Adrenal gland (tissue), 12 donors: ENCODE results near the gene WDR62. TPM values are rescaled to one million over a fixed set of nuclear protein-coding genes. Genes with fewer than 3 reads are reported as not detected.

Experiments used
- DNase-seq, 7 donors: peaks; one replicate each; pipeline ENCODE4 v3.0.0-alpha.2; 2019 to 2020
- H3K27ac ChIP-seq, 5 donors: fragments of 200-600 bp; sonication (generic) in 4 of 5; 1 replicate in 3 of 5; 2 replicates in 2 of 5; pipeline versions ENCODE4 v1.5.1 to v1.8.0; 2016 to 2020; ENCODE audit warnings: mild to moderate bottlenecking in 1 of 5
- H3K27me3 ChIP-seq: fragments of 200-600 bp; 2 replicates; pipeline ENCODE4 v1.8.0; 2021
- H3K36me3 ChIP-seq, 2 donors: fragments of 200-600 bp; replicated peaks in 1 of 2; 1 replicate in 1 of 2; 2 replicates in 1 of 2; pipeline versions ENCODE4 v1.5.1 to v1.8.0; 2018 to 2022
- H3K4me1 ChIP-seq, 2 donors: fragments of 200-600 bp; replicated peaks in 1 of 2; 1 replicate in 1 of 2; 2 replicates in 1 of 2; pipeline versions ENCODE4 v1.5.1 to v1.8.0; 2018 to 2021
- H3K4me3 ChIP-seq, 4 donors: fragments of 200-600 bp; sonication (generic) in 3 of 4; one replicate each; pipeline ENCODE4 v1.5.1; 2016 to 2018
- H3K9me3 ChIP-seq, 3 donors: fragments of 200-600 bp; sonication (generic) in 1 of 3; replicated peaks in 1 of 3; 1 replicate in 2 of 3; 2 replicates in 1 of 3; pipeline versions ENCODE4 v1.5.1 to v1.8.0; 2016 to 2021
- CTCF ChIP-seq, 6 experiments: fragments of 450-650 bp in 4 of 6; fragments of 200-600 bp in 2 of 6; sonication (generic) in 1 of 6; IDR thresholded peaks; 1 replicate in 5 of 6; 2 replicates in 1 of 6; pipeline versions ENCODE4 v1.5.1 to v1.8.0; 2016 to 2021; ENCODE audit warnings: antibody characterized with exemption in 6 of 6, mild to moderate bottlenecking in 2 of 6, moderate library complexity in 1 of 6
- POLR2A ChIP-seq, 2 donors: fragments of 450-650 bp; IDR thresholded peaks; one replicate each; pipeline ENCODE4 v1.6.1; 2017; ENCODE audit warnings: antibody characterized with exemption in 2 of 2, mild to moderate bottlenecking in 2 of 2, moderate library complexity in 1 of 2
- WGBS, 4 donors: extraction: QIAGEN DNeasy Blood & Tissue Kit in 2 of 4; methylation state at CpG; one replicate each; pipeline versions ENCODE4 v1.1.5 to v1.1.7; 2013 to 2017; 5-methylcytosine and 5-hydroxymethylcytosine counted together
- intact Hi-C, 2 donors: fragments of 100-400 bp; cut with DNase I; formaldehyde crosslinking; loops; one replicate each; pipeline versions ENCODE4 v1.14.1 to v1.15.0; 2022 to 2023
- polyA plus RNA-seq, 3 donors: library from polyadenylated mRNA; stranded (reverse); fragments of 200-250 nt in 2 of 3; fragments of 350-450 nt in 1 of 3; fragmentation: Illumina TruSeq in 1 of 3; extraction: RNeasy Lipid Tissue Mini Kit (QIAGEN cat#74804) in 1 of 3; gene quantifications; one replicate each; pipeline ENCODE4 v1.2.3, GENCODE V29; 2013 to 2014
- total RNA-seq, 9 donors: library from RNA; depleted of rRNA in 4 of 9; stranded (reverse); fragments of >200 nt in 4 of 9; fragments of 120-200 nt in 1 of 9; fragmentation: NEBNext Ultra II Directional in 1 of 9; extraction: Animal tissue kit (Norgen Biotek cat#: 25700) in 1 of 9; gene quantifications; one replicate each; pipeline versions ENCODE4 v1.1.0 to v1.2.4, GENCODE V29; 2013 to 2023
- donor health status: healthy with polysubstance abuse.
- donor health status: Bipolar disorder and iron deficiency.
- donor health status: DM: yes; HTN: yes; CAD: no.
- donor health status: DM: no; HTN: no; CAD: no.
- donor health status: DM: no; HTN: no; CAD: no.
- donor health status: DM: yes; HTN: yes; CAD: no.

Gene WDR62
- total and polyA plus RNA-seq, 12 donors, result 0.12 to 2.0 (median 0.70) TPM; not detected in 1

GRCh38 chr19:36009220-36009619 is 45.5 kb upstream of the WDR62 start:
- no peaks in the 10 kb centered on the region for H3K27me3 ChIP-seq
- 1 to 4% (median 2%) methylated on average over 5 to 50 of the region's 50 CpGs for WGBS, 4 donors
- TF ChIP-seq CTCF (IDR thresholded peaks at IDR 0.05) (no peak), POLR2A (IDR thresholded peaks at IDR 0.05) (peak; percentile 40 to 48)

GRCh38 chr19:36009633-36010379 is 44.9 kb upstream of the WDR62 start:
- Histone ChIP-seq H3K36me3 (no peaks in the 10 kb centered on the region), H3K9me3 (no peaks in the 10 kb centered on the region), H3K4me1 (peaks cover 15 to 17% of the 10 kb centered on the region in 2 donors), H3K4me3 (peak overlapping the region in 1 of 4 donors; percentile 50), H3K27me3 (no peaks in the 10 kb centered on the region), H3K27ac (peak overlapping the region in 2 of 5 donors; percentile 38 to 53)
- intact Hi-C loops, result loop anchor here in 1 of 2 donors (5.0 kb wide), 1 partner anchor 42 kb away; the partner anchor contains the start of genes THAP8 and WDR62
- WGBS, 4 donors, result 33 to 49% (median 47%) methylated on average over 11 to 15 of the region's 15 CpGs
- no peak for DNase-seq
- no peak for TF ChIP-seq POLR2A (IDR thresholded peaks at IDR 0.05)
- no peak for TF ChIP-seq CTCF (IDR thresholded peaks at IDR 0.05)

More at GRCh38 chr19:36009220-36009619, 45.5 kb upstream of the WDR62 start:
- H3K9me3 ChIP-seq, result no peaks in the 10 kb centered on the region
- H3K4me1 ChIP-seq, result peaks cover 11 to 12% of the 10 kb centered on the region in 2 donors
- intact Hi-C loops, result no loop called here
- no peaks in the 10 kb centered on the region for H3K36me3 ChIP-seq
- H3K4me3 ChIP-seq, result peak overlapping the region in 2 of 4 donors; percentile 14 to 50
- peak in 6 of 7 donors; percentile 64 to 85 (median 73) for DNase-seq
- peak overlapping the region in 2 of 5 donors; percentile 38 to 53 for H3K27ac ChIP-seq

- intact Hi-C loops, result loop anchor here in 1 of 2 donors (5.0 kb wide), 1 partner anchor 42 kb away; the partner anchor contains the start of genes THAP8 and WDR62
- TF ChIP-seq CTCF (IDR thresholded peaks at IDR 0.05) (no peak), POLR2A (IDR thresholded peaks at IDR 0.05) (no peak)
- Histone ChIP-seq H3K27ac (no peak overlapping the region), H3K4me1 (peaks cover 16 to 18% of the 10 kb centered on the region in 2 donors), H3K36me3 (no peaks in the 10 kb centered on the region), H3K9me3 (no peaks in the 10 kb centered on the region), H3K27me3 (no peaks in the 10 kb centered on the region), H3K4me3 (no peak overlapping the region)
- 88 to 100% (median 98%) methylated on average over 2 to 11 of the region's 11 CpGs for WGBS, 4 donors
- no peak for DNase-seq
These were observed 44.3 kb upstream of the WDR62 start for GRCh38 chr19:36010402-36010801.

- WGBS, 4 donors, result 24 to 32% (median 31%) methylated on average over 14 to 15 of the region's 15 CpGs
- no peak for TF ChIP-seq POLR2A (IDR thresholded peaks at IDR 0.05)
- TF ChIP-seq CTCF (IDR thresholded peaks at IDR 0.05), result no peak
- peaks cover 0 to 3% of the 10 kb centered on the region in 2 donors for H3K36me3 ChIP-seq
- peaks cover 16 to 18% of the 10 kb centered on the region in 2 donors for H3K4me1 ChIP-seq
- H3K9me3 ChIP-seq, result no peaks in the 10 kb centered on the region
- no peak for DNase-seq
- no peaks in the 10 kb centered on the region for H3K27me3 ChIP-seq
- H3K27ac ChIP-seq, result peak overlapping the region in 4 of 5 donors; percentile 43 to 79 (median 68)
- intact Hi-C loops, result loop anchor here in 1 of 2 donors (5.0 kb wide), 1 partner anchor 39 kb away; the partner anchor contains the start of genes THAP8 and WDR62
- peak overlapping the region in 3 of 4 donors; percentile 39 to 57 (median 54) for H3K4me3 ChIP-seq
These were observed 41.3 kb upstream of the WDR62 start for GRCh38 chr19:36013280-36014011.
